GM06990 (cell line): Measurements from ENCODE around the gene CHN1.

ENCODE experiments used
- DNase-seq: peaks from one replicate; pipeline ENCODE4 v3.0.0-alpha.2; 2011; ENCODE audit not compliant: insufficient read length; ENCODE audit errors: extremely low read depth
- H3K27me3 ChIP-seq: replicated peaks from 2 replicates; pipeline ENCODE4 v1.6.0; 2011; ENCODE audit warnings: low read length; ENCODE audit not compliant: control insufficient read depth, insufficient read depth
- H3K36me3 ChIP-seq: 2 replicates; pipeline ENCODE4 v1.5.1; 2011; ENCODE audit warnings: low read length; ENCODE audit not compliant: control insufficient read depth, insufficient read depth
- H3K4me3 ChIP-seq: replicated peaks from 2 replicates; pipeline ENCODE4 v1.5.1; 2011; ENCODE audit warnings: low read depth, mild to moderate bottlenecking, control low read depth, low read length
- CTCF ChIP-seq: IDR thresholded peaks from 2 replicates; pipeline ENCODE4 v1.5.1; 2011; ENCODE audit warnings: low read length, control low read depth, mild to moderate bottlenecking, inconsistent platforms; ENCODE audit not compliant: insufficient read depth, poor library complexity, severe bottlenecking

The CHN1 gene

GRCh38 chr2:174752403-174753037 lies 252.7 kb downstream of the CHN1 start:
- no peak overlapping the region for H3K4me3 ChIP-seq
- no peak for TF ChIP-seq CTCF
- no peaks in the 10 kb centered on the region for H3K36me3 ChIP-seq
- peak; percentile 45 for DNase-seq
- H3K27me3 ChIP-seq = no peaks in the 10 kb centered on the region

- Histone ChIP-seq H3K4me3 (no peak overlapping the region), H3K27me3 (no peaks in the 10 kb centered on the region; the same call in 1 of the 2 replicates), H3K36me3 (no peaks in the 10 kb centered on the region)
- TF ChIP-seq CTCF = peak; percentile 5
- peak; percentile 59 for DNase-seq
These were observed 254.2 kb downstream of the CHN1 start for GRCh38 chr2:174750923-174751441.

- H3K36me3 ChIP-seq = no peaks in the 10 kb centered on the region
- H3K27me3 ChIP-seq = no peaks in the 10 kb centered on the region; the same call in 1 of the 2 replicates
- TF ChIP-seq CTCF = no peak
- no peak overlapping the region for H3K4me3 ChIP-seq
- DNase-seq = no peak
These were observed 255.4 kb downstream of the CHN1 start for GRCh38 chr2:174749793-174750192.

- Histone ChIP-seq H3K4me3 (no peak overlapping the region), H3K36me3 (no peaks in the 10 kb centered on the region), H3K27me3 (no peaks in the 10 kb centered on the region; the same call in 1 of the 2 replicates)
- no peak for DNase-seq
- TF ChIP-seq CTCF = peak; percentile 84
These were observed 256.2 kb downstream of the CHN1 start for GRCh38 chr2:174748948-174749347.
